SKM-1 (cell line): ENCODE results near the gene PLPP7.

Experiments used
- DNase-seq: peaks from one replicate; lab custom pipeline; 2025; ENCODE audit not compliant: unreplicated experiment; lab: John Stamatoyannopoulos, UW

Gene PLPP7

GRCh38 chr9:131303381-131304321 lies 14.1 kb downstream of the PLPP7 start:
- no peak for DNase-seq

GRCh38 chr9:131304676-131305355 lies 15.3 kb downstream of the PLPP7 start:
- no peak for DNase-seq

GRCh38 chr9:131306397-131307004 lies 17.0 kb downstream of the PLPP7 start:
- no peak for DNase-seq

- DNase-seq = no peak
Measured at GRCh38 chr9:131307974-131308373, 18.5 kb downstream of the PLPP7 start.

DNA sequence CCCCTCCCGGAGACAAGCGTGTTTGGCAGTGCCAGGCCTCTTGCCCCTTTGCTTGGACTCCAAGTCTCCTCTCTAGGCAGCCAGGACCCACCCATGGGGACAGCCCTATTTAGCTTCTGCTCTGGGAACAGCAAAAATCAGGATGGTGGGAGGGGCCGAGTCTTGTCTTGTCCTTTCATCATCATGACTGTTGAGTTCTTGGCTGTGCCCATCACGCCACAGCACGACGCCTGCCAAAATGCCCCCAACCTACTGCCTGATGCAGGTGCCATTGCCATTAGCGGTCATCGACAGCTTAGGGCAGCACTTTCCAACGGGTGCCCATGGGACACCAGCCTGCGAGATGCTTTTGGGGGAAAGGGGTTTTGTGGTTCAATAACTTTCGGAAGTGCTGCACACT lies 18.9 kb downstream of the PLPP7 start:
- no peak for DNase-seq

GRCh38 chr9:131308906-131309529 lies 19.5 kb downstream of the PLPP7 start:
- no peak for DNase-seq

- no peak for DNase-seq
Measured at GRCh38 chr9:131309530-131310276, 20.2 kb downstream of the PLPP7 start.

- no peak for DNase-seq
Measured at GRCh38 chr9:131310833-131311554, 21.5 kb downstream of the PLPP7 start.

DNA sequence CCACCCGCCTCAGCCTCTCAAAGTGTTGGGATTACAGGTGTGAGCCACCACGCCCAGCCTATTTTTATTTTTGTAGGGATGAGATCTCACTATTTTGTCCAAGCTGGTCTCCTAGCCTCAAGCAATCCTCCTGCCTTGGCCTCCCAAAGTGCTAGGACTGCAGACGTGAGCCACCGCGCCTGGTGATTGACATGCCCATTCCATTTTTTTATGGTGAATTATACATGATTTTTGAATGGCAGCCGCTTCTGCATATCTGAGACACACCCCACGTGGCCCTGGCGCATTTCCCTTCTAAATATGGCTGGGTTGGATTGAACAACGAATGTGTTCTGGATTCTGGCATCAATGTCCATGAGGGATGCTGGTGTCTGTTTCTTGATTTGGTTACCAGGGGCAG lies 22.7 kb downstream of the PLPP7 start:
- DNase-seq = no peak

GRCh38 chr9:131312822-131313770 lies 23.6 kb downstream of the PLPP7 start:
- no peak for DNase-seq

GRCh38 chr9:131318231-131319085 lies 28.9 kb downstream of the PLPP7 start:
- DNase-seq = no peak

- no peak for DNase-seq
Measured at GRCh38 chr9:131319486-131319885, 30.0 kb downstream of the PLPP7 start.

GRCh38 chr9:131320031-131320685 lies 30.6 kb downstream of the PLPP7 start:
- no peak for DNase-seq

GRCh38 chr9:131323629-131324028 lies 34.1 kb downstream of the PLPP7 start:
- DNase-seq = no peak

GRCh38 chr9:131324736-131325679 lies 35.5 kb downstream of the PLPP7 start:
- DNase-seq = no peak

DNA sequence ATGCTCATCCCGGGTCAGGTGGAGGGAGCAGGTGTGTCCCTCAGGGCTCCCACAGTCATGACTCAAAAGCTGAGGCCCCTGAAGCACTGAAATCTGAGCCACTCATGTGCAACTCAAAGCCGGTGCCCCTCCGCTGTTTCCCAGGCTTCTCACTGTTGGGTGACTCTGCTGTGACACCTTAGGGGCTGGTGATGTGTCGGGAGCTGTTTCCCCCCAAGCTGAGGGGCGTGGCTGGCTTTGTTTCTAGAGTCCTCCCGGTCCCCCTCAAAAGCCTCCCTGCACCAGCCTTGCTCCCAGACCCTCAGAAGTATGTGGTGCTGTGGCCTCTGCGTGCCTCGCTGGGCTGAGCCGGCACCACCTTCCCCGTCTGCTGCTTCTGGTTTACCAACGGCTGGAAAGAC lies 39.7 kb downstream of the PLPP7 start:
- no peak for DNase-seq
